Measurements from ENCODE around the gene CLASP1. TPM values are rescaled to one million over a fixed set of nuclear protein-coding genes. Genes with fewer than 3 reads are reported as not detected.
"Not testable (repeated sequence)": the region's sequence is repeated elsewhere in the genome, so short reads cannot be mapped to it uniquely, and the experiment has no call there.

The CLASP1 gene
- total and polyA plus RNA-seq, 2 experiments from 2014 or later = 16.6 to 56.3 TPM

GRCh38 chr2:121438290-121438689 lies 211.0 kb downstream of the CLASP1 start:
- not testable (repeated sequence) for DNase-seq (ENCODE audit: low spot score); H4K20me1 ChIP-seq (replicated peaks; ENCODE audit: insufficient read depth); H3K4me1 ChIP-seq (ENCODE audit: insufficient read depth); H3F3A ChIP-seq (replicated peaks; ENCODE audit: low read depth); H3K4me1 Mint-ChIP-seq; H3K4me3 ChIP-seq; H3K9me2 ChIP-seq (ENCODE audit: insufficient read depth); H3K4me3 Mint-ChIP-seq; H3K9me3 Mint-ChIP-seq; H3K4me2 ChIP-seq; ATAC-seq; H2AFZ ChIP-seq; H3K27me3 Mint-ChIP-seq (ENCODE audit: insufficient read depth, low read depth, poor library complexity); H3K36me3 ChIP-seq (ENCODE audit: insufficient read depth); H3K27me3 ChIP-seq (ENCODE audit: insufficient read depth); H3K27ac Mint-ChIP-seq; H3K79me2 ChIP-seq (replicated peaks; ENCODE audit: insufficient read depth); H3K27ac ChIP-seq (ENCODE audit: low read depth)
- peaks cover 18% of the 10 kb centered on the region; the same call in 2 of the 3 replicates for H3K36me3 Mint-ChIP-seq (ENCODE audit: low read depth)

- no peak for TF ChIP-seq ZNF114 (CRISPR knock-in tag; IDR thresholded peaks at IDR 0.05)
- no peak for TF ChIP-seq POLR2AphosphoS5 (IDR thresholded peaks at IDR 0.05; ENCODE audit: low read depth)
- no peak for TF ChIP-seq EZH2phosphoT487 (IDR thresholded peaks at IDR 0.05; ENCODE audit: unreplicated experiment)
- no peak for TF ChIP-seq JUNB (IDR thresholded peaks at IDR 0.05; ENCODE audit: unreplicated experiment)
- TF ChIP-seq ZNF331 (CRISPR knock-in tag; IDR thresholded peaks at IDR 0.05; ENCODE audit: low read depth) = no peak
- TF ChIP-seq CTCF (conservative IDR thresholded peaks at IDR 0.05; ENCODE audit: low read depth in 2 of 2) = no peak
- no peak overlapping the region for H3K4me2 ChIP-seq
- H3K9me2 ChIP-seq (ENCODE audit: insufficient read depth) = no peaks in the 10 kb centered on the region
- Mint-ChIP-seq H3K27ac (no peak overlapping the region), H3K4me3 (no peak overlapping the region), H3K9me3 (no peaks in the 10 kb centered on the region), H3K4me1 (no peaks in the 10 kb centered on the region), H3K27me3 (ENCODE audit: insufficient read depth, low read depth, poor library complexity) (peaks cover 3% of the 10 kb centered on the region), H3K36me3 (ENCODE audit: low read depth) (peaks cover 18% of the 10 kb centered on the region; the same call in 2 of the 3 replicates)
- H3K27me3 ChIP-seq (ENCODE audit: insufficient read depth) = no peaks in the 10 kb centered on the region
- H3F3A ChIP-seq (replicated peaks; ENCODE audit: low read depth) = no peaks in the 10 kb centered on the region
- no peak overlapping the region for H2AFZ ChIP-seq
- DNase-seq (ENCODE audit: low spot score) (no peak), ATAC-seq (no peak)
- no peaks in the 10 kb centered on the region for H3K4me1 ChIP-seq (ENCODE audit: insufficient read depth)
- H3K4me3 ChIP-seq = no peak overlapping the region
- no peaks in the 10 kb centered on the region for H3K79me2 ChIP-seq (replicated peaks; ENCODE audit: insufficient read depth)
- H3K27ac ChIP-seq (ENCODE audit: low read depth) = no peak overlapping the region
- no peaks in the 10 kb centered on the region for H3K36me3 ChIP-seq (ENCODE audit: insufficient read depth)
- no peaks in the 10 kb centered on the region for H4K20me1 ChIP-seq (replicated peaks; ENCODE audit: insufficient read depth)
Measured at GRCh38 chr2:121436918-121437317, 212.3 kb downstream of the CLASP1 start.

DNA sequence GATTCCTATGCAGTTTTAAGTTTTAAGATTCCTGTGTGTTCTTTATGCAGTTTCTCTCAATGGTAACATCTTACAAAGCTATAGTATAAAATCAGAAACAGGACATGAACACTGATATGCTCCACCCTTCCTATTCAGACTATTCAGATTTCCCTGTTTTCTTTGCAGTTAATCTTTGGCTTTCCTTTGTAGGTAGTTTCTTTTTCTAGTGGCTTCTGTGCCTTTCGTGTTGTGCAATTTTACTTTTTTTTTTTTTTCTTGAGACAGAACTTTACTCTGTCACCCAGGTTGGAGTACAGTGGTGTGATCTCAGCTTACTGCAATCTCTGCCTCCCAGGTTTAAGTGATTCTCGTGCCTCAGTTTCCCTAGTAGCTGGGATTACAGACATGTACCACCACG lies 213.5 kb downstream of the CLASP1 start:
- peaks cover 3% of the 10 kb centered on the region for H3K27me3 Mint-ChIP-seq (ENCODE audit: insufficient read depth, low read depth, poor library complexity)
- no peaks in the 10 kb centered on the region for H3K27me3 ChIP-seq (ENCODE audit: insufficient read depth)
- no peak overlapping the region for H3K4me3 Mint-ChIP-seq
- H3K4me2 ChIP-seq = no peak overlapping the region
- no peaks in the 10 kb centered on the region for H3K9me3 Mint-ChIP-seq
- H3K4me1 ChIP-seq (ENCODE audit: insufficient read depth) = no peaks in the 10 kb centered on the region
- no peaks in the 10 kb centered on the region for H3K36me3 ChIP-seq (ENCODE audit: insufficient read depth)
- no peaks in the 10 kb centered on the region for H4K20me1 ChIP-seq (replicated peaks; ENCODE audit: insufficient read depth)
- peaks cover 17% of the 10 kb centered on the region; the same call in 2 of the 3 replicates for H3K36me3 Mint-ChIP-seq (ENCODE audit: low read depth)
- DNase-seq (ENCODE audit: low spot score) (no peak), ATAC-seq (no peak)
- H2AFZ ChIP-seq = no peak overlapping the region
- no peak overlapping the region for H3K27ac ChIP-seq (ENCODE audit: low read depth)
- no peak overlapping the region for H3K4me3 ChIP-seq
- H3K27ac Mint-ChIP-seq = no peak overlapping the region
- TF ChIP-seq CTCF (conservative IDR thresholded peaks at IDR 0.05; ENCODE audit: low read depth in 2 of 2) (no peak), ZNF114 (CRISPR knock-in tag; IDR thresholded peaks at IDR 0.05) (no peak), EZH2phosphoT487 (IDR thresholded peaks at IDR 0.05; ENCODE audit: unreplicated experiment) (no peak), ETS1 (IDR thresholded peaks at IDR 0.05) (no peak), ZNF331 (CRISPR knock-in tag; IDR thresholded peaks at IDR 0.05; ENCODE audit: low read depth) (no peak), NANOG (IDR thresholded peaks at IDR 0.05; ENCODE audit: borderline replicate concordance) (no peak), EZH2 (IDR thresholded peaks at IDR 0.05; ENCODE audit: low read depth, unreplicated experiment) (no peak), STAT1 (IDR thresholded peaks at IDR 0.05; ENCODE audit: unreplicated experiment) (no peak), JUNB (IDR thresholded peaks at IDR 0.05; ENCODE audit: unreplicated experiment) (no peak)
- H3K9me2 ChIP-seq (ENCODE audit: insufficient read depth) = no peaks in the 10 kb centered on the region
- H3K79me2 ChIP-seq (replicated peaks; ENCODE audit: insufficient read depth) = no peaks in the 10 kb centered on the region
- no peaks in the 10 kb centered on the region for H3K4me1 Mint-ChIP-seq
- H3F3A ChIP-seq (replicated peaks; ENCODE audit: low read depth) = no peaks in the 10 kb centered on the region
